HL-60 (cell line): Measurements from ENCODE around the gene AQP12A.

Experiments used
- DNase-seq, 2 experiments: peaks; one replicate each; pipeline ENCODE4 v3.0.0-alpha.2; 2010 to 2020; ENCODE audit warnings: low read depth in 1 of 2, low spot score in 1 of 2
- H3K27ac ChIP-seq: fragments of 250-450 bp; sonication (Bioruptor Pico); replicated peaks from 2 replicates; pipeline ENCODE4 v1.5.1; 2020; ENCODE audit warnings: mild to moderate bottlenecking, moderate library complexity
- H3K27me3 ChIP-seq: fragments of 250-450 bp; sonication (Bioruptor Pico); 2 replicates; pipeline ENCODE4 v1.5.1; 2021; ENCODE audit warnings: mild to moderate bottlenecking, moderate library complexity; ENCODE audit not compliant: insufficient read depth, poor library complexity, severe bottlenecking
- H3K4me3 ChIP-seq: replicated peaks from 2 replicates; pipeline ENCODE4 v1.5.1; 2011; ENCODE audit warnings: mild to moderate bottlenecking, control low read depth, low read length; ENCODE audit not compliant: insufficient read depth
- CTCF ChIP-seq: IDR thresholded peaks from one replicate; pipeline ENCODE4 v1.5.1; 2011; ENCODE audit warnings: low read length, control low read depth, inconsistent platforms; ENCODE audit not compliant: insufficient read depth
- GABPA ChIP-seq: IDR thresholded peaks from 2 replicates; pipeline ENCODE4 v1.6.1; 2012; ENCODE audit warnings: low read depth
- POLR2AphosphoS5 ChIP-seq: IDR thresholded peaks from 2 replicates; pipeline ENCODE4 v1.6.1; 2012; ENCODE audit warnings: low read depth
- SPI1 ChIP-seq: IDR thresholded peaks from 2 replicates; pipeline ENCODE4 v1.6.1; 2012; ENCODE audit warnings: low read depth, mild to moderate bottlenecking, borderline replicate concordance
- TF ChIP-seq, protein P1 (sequence below): IDR thresholded peaks from 2 replicates; pipeline ENCODE4 v1.6.1; 2012; ENCODE audit warnings: low read depth; ENCODE audit not compliant: insufficient replicate concordance

Gene AQP12A

DNA sequence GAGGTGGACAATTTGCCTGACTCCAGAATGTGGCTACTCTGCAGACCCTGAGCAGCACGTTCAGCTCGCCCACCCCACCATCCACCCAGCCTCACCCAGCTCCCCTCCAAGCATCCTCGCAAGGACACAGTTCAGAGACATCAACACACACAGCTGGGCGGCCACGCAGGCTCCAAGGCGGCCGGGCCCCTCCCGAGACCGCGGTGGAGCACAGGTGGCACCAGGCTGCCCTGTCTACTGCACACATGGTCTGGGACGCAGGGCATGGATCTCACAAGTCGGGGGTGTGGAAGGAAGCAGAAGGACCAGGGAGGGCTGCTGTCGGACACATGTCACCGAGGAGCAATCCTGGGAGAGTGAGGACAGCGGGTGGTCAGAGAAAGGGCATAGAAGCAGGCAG, 36.2 kb downstream of the AQP12A start:
- no peak overlapping the region for H3K27ac ChIP-seq
- TF ChIP-seq GABPA: no peak
- TF ChIP-seq CTCF: no peak
- TF ChIP-seq, protein P1, sequence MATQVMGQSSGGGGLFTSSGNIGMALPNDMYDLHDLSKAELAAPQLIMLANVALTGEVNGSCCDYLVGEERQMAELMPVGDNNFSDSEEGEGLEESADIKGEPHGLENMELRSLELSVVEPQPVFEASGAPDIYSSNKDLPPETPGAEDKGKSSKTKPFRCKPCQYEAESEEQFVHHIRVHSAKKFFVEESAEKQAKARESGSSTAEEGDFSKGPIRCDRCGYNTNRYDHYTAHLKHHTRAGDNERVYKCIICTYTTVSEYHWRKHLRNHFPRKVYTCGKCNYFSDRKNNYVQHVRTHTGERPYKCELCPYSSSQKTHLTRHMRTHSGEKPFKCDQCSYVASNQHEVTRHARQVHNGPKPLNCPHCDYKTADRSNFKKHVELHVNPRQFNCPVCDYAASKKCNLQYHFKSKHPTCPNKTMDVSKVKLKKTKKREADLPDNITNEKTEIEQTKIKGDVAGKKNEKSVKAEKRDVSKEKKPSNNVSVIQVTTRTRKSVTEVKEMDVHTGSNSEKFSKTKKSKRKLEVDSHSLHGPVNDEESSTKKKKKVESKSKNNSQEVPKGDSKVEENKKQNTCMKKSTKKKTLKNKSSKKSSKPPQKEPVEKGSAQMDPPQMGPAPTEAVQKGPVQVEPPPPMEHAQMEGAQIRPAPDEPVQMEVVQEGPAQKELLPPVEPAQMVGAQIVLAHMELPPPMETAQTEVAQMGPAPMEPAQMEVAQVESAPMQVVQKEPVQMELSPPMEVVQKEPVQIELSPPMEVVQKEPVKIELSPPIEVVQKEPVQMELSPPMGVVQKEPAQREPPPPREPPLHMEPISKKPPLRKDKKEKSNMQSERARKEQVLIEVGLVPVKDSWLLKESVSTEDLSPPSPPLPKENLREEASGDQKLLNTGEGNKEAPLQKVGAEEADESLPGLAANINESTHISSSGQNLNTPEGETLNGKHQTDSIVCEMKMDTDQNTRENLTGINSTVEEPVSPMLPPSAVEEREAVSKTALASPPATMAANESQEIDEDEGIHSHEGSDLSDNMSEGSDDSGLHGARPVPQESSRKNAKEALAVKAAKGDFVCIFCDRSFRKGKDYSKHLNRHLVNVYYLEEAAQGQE: no peak
- TF ChIP-seq SPI1: no peak
- TF ChIP-seq POLR2AphosphoS5: no peak
- peaks cover 2% of the 10 kb centered on the region for H3K27me3 ChIP-seq
- no peak overlapping the region for H3K4me3 ChIP-seq
- no peak for DNase-seq

DNA sequence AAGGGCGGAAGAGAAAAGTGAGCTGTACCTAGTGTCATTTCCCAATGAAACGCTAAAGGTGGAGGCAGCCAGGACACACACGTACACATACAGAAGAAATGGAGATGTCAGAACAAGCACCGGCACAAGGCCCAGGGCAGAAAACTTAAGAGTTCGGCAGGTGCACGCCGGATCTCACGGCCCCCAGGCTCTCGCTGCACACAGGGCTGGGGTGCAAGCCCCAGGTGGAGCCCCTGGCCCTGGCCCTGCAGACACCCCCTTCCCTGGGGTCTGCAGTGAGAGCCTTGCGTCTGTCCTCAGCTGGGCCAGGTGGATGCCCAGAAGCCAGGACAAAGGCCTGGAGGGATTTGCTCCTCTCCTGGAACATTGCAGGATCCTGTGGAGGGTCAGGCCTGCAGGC, 36.7 kb downstream of the AQP12A start:
- peaks cover 2% of the 10 kb centered on the region for H3K27me3 ChIP-seq
- H3K4me3 ChIP-seq: no peak overlapping the region
- TF ChIP-seq SPI1: no peak
- TF ChIP-seq POLR2AphosphoS5: no peak
- TF ChIP-seq CTCF: no peak
- TF ChIP-seq, protein P1: no peak
- no peak for TF ChIP-seq GABPA
- H3K27ac ChIP-seq: no peak overlapping the region
- no peak for DNase-seq

- Histone ChIP-seq H3K27me3 (peaks cover 2% of the 10 kb centered on the region), H3K27ac (no peak overlapping the region), H3K4me3 (no peak overlapping the region)
- TF ChIP-seq POLR2AphosphoS5 (no peak), GABPA (no peak), SPI1 (no peak), CTCF (no peak)
- DNase-seq: no peak
These were observed 37.2 kb downstream of the AQP12A start for GRCh38 chr2:240728827-240729226.

- peaks cover 2% of the 10 kb centered on the region for H3K27me3 ChIP-seq
- TF ChIP-seq POLR2AphosphoS5: no peak
- TF ChIP-seq SPI1: no peak
- TF ChIP-seq GABPA: no peak
- TF ChIP-seq CTCF: no peak
- TF ChIP-seq, protein P1: no peak
- H3K4me3 ChIP-seq: no peak overlapping the region
- no peak for DNase-seq
- no peak overlapping the region for H3K27ac ChIP-seq
These were observed 39.0 kb downstream of the AQP12A start for GRCh38 chr2:240730501-240731177.
